ENCODE measurements around the gene PDGFC.

GRCh38 chr4:156975686-156976085 lies 4.1 kb upstream of the PDGFC start:
- TF ChIP-seq, protein P1, sequence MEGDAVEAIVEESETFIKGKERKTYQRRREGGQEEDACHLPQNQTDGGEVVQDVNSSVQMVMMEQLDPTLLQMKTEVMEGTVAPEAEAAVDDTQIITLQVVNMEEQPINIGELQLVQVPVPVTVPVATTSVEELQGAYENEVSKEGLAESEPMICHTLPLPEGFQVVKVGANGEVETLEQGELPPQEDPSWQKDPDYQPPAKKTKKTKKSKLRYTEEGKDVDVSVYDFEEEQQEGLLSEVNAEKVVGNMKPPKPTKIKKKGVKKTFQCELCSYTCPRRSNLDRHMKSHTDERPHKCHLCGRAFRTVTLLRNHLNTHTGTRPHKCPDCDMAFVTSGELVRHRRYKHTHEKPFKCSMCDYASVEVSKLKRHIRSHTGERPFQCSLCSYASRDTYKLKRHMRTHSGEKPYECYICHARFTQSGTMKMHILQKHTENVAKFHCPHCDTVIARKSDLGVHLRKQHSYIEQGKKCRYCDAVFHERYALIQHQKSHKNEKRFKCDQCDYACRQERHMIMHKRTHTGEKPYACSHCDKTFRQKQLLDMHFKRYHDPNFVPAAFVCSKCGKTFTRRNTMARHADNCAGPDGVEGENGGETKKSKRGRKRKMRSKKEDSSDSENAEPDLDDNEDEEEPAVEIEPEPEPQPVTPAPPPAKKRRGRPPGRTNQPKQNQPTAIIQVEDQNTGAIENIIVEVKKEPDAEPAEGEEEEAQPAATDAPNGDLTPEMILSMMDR (IDR thresholded peaks at IDR 0.05), result no peak
- TF ChIP-seq POLR2A (IDR thresholded peaks at IDR 0.05), result no peak
